ENCODE measurements around the gene MMP20.
A peak's percentile ranks its signal among the peaks of the same experiment; 100 is the strongest.

DNA sequence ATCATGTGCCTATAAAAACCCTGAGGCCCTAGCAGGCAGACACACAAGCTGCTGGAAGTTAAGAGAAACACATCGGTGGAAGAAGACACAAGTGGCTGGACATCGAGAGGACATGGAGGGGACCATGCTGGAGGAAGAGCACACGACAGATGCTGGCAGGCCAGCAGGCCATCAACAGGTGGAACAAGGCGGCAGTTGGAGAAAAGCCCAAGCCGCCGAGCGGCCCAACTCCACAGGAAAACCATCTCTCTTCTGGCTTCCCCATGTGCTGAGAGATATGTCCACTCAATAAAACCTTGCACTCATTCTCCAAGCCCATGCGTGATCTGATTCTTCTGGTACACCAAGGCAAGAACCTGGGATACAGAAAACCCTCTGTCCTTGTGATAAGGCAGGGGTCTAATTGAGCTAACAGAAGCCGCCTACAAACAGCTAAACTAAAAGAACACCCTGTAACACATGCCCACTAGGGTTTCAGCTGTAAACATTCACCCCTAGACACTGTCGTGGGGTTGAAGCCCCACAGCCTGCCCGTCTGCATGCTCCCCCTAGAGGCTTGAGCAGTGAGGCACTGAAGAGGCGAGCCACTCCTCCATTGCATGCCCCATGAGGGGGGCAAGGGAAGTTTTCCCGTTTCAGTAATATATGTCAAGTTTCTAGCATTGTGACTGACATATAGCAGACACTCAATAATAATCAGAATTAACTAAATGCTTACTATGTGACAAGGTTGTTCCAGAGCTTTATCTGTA, 39.0 kb upstream of the MMP20 start:
- TF ChIP-seq, protein P1, sequence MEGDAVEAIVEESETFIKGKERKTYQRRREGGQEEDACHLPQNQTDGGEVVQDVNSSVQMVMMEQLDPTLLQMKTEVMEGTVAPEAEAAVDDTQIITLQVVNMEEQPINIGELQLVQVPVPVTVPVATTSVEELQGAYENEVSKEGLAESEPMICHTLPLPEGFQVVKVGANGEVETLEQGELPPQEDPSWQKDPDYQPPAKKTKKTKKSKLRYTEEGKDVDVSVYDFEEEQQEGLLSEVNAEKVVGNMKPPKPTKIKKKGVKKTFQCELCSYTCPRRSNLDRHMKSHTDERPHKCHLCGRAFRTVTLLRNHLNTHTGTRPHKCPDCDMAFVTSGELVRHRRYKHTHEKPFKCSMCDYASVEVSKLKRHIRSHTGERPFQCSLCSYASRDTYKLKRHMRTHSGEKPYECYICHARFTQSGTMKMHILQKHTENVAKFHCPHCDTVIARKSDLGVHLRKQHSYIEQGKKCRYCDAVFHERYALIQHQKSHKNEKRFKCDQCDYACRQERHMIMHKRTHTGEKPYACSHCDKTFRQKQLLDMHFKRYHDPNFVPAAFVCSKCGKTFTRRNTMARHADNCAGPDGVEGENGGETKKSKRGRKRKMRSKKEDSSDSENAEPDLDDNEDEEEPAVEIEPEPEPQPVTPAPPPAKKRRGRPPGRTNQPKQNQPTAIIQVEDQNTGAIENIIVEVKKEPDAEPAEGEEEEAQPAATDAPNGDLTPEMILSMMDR (optimal IDR thresholded peaks at IDR 0.05 in 1 of 3, IDR thresholded peaks at IDR 0.05 in 1 of 3, conservative IDR thresholded peaks at IDR 0.05 in 1 of 3; ENCODE audit: extremely low read depth in 1 of 3, insufficient read depth in 2 of 3, low read length in 3 of 3) = peak; percentile 23 to 37 (median 34)
- no peak for TF ChIP-seq EZH2 (IDR thresholded peaks at IDR 0.05; ENCODE audit: low read length)
